NCI-H2196 treated with DMSO at 0.1 percent for 48 hours (cell line): ENCODE data around the gene TENT5A.
A peak's percentile ranks its signal among the peaks of the same experiment; 100 is the strongest.

ENCODE experiments used
- DNase-seq: peaks from one replicate; lab custom pipeline; 2025; ENCODE audit not compliant: unreplicated experiment; lab: John Stamatoyannopoulos, UW

TENT5A gene

GRCh38 chr6:81720427-81720826 lies 32.1 kb downstream of the TENT5A start:
- DNase-seq = no peak

DNA sequence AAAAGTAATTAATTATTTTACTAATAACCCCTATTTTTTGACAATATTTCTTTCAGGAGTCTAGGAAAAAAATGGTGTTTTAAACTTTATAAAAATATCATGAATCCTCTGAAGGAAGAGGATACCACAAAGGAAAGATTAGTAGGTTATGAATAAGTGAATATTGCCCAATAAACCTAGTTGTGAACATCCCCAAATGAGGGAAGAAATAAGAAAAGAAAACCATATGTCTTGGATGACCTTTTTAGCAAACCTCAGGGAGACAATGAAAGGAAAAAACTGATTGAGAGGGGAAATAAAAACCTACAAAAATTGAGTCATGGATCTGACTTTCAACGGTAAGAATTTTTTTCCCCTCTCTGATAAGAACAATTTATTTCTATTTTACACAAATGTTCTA lies 34.4 kb downstream of the TENT5A start:
- no peak for DNase-seq

DNA sequence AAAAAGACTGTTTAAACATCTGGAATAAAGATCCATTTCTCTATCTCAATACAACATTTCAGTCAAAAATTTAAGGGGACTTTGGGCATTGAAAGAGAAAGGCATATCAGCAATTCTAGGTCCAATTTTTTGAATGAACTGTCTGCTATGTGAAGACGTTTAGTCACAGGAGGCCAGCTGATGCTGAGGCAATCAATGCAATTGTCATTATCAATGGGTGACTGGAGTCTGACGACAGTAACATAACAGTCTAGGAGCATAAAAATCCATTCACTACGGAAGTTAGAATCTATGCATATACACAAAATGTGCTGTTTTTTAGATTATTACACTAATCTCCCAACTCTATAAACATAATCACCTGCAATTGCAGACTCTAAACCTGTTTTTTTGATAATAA lies 37.8 kb downstream of the TENT5A start:
- DNase-seq = no peak

- DNase-seq = no peak
These were observed 39.3 kb downstream of the TENT5A start for GRCh38 chr6:81713205-81713604.

DNA sequence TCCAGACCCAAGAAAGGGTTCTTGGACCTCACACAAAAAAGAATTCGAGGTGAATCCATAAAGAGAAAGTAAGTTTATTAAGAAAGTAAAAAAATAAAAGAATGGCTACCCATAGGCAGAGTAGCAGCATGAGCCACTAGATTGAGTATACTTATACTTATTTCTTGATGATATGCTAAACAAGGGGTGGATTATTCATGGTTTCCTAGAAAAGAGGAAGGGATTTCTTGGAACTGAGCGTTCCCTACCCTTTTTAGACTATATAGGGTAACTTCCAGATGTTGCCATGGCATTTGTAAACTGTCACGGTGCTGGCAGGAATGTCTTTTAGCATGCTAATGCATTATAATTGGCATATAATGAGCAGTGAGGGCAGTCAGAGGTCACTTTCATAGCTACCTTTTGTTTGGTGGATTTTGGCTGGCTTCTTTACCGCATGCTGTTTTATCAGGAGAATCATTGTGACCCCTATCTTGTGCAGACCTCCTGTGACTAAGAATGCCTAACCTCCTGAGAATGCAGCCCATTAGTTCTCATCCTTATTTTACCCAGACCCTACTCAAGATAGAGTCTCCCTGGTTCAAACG lies 44.3 kb downstream of the TENT5A start:
- no peak for DNase-seq

DNA sequence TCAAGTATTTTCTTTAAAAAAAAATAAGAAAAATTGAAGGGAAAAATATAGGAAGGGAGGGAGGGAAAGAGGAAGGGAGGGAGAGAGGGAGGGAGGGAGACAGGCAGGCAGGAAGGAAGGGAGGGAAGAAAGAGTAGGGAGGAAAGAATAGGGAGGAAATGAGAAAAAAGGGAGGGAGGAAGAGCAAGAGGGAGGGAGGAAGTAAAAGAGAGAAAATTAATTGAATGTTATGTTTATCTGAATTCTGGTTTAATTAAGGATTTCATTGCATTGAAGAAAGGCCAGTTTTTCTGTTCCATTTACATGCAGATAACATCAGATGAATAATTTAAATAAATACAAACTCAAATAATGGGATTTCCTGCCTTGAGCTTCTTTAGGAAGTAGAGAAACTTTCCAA lies 47.8 kb downstream of the TENT5A start:
- no peak for DNase-seq

DNA sequence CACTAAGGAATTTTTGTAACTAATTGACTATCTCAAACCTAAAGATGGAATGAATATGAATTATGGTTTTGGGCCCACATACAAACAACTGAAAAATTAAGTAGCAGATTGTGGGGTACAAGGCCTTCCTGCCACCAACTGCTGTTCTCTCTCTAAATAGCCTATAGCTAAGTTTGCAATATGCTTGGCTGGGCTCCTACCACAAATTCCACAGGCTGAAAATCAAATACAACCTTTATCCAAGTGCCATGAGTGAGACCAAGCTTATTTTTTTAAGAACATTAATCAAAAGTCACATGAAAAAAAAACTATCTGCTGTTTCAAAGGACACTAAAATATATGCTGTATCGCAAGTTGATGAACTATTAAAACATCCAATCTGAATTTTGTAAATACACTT lies 52.1 kb downstream of the TENT5A start:
- DNase-seq = no peak

DNA sequence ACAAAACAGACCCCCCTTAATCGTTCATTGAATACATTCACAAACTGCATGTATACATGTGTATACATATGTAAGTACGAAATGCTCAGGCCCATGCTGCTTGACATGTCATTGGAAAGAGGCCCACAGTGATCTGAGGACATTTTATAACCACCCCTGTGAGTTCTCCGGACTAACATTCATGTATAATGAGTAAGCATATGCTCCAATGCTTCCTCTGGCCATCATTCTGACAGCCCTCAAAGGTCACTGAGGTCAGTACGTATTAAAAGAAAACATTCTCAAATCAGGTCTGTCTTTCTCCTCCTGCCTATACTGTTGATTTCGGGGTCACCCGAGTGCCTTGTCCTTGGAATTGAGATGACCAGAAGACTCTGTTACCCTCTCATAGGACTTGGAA lies 54.9 kb downstream of the TENT5A start:
- no peak for DNase-seq

GRCh38 chr6:81696524-81696923 lies 56.0 kb downstream of the TENT5A start:
- peak; percentile 74 for DNase-seq
